ENCODE results near the gene GTPBP6.

Gene GTPBP6

GRCh38 chrX:338836-339400, 20.3 kb upstream of the GTPBP6 start:
- TF ChIP-seq CTCF (conservative IDR thresholded peaks at IDR 0.05; ENCODE audit: low read depth, low read length), result no peak
- DNase-seq (ENCODE audit: low read depth), result no peak

GRCh38 chrX:338281-338835, 19.8 kb upstream of the GTPBP6 start:
- H3K4me3 ChIP-seq (ENCODE audit: low read length), result no peak overlapping the region
- no peak for TF ChIP-seq CTCF (conservative IDR thresholded peaks at IDR 0.05; ENCODE audit: low read depth, low read length)
- no peak for DNase-seq (ENCODE audit: low read depth)

More at GRCh38 chrX:338836-339400, 20.3 kb upstream of the GTPBP6 start:
- H3K4me3 ChIP-seq (ENCODE audit: low read length), result no peak overlapping the region

- no peak for TF ChIP-seq CTCF (conservative IDR thresholded peaks at IDR 0.05; ENCODE audit: low read depth, low read length)
- DNase-seq (ENCODE audit: low read depth), result no peak
- no peak overlapping the region for H3K4me3 ChIP-seq (ENCODE audit: low read length)
Measured at GRCh38 chrX:337331-337831, 18.8 kb upstream of the GTPBP6 start.

GRCh38 chrX:336227-336626, 17.6 kb upstream of the GTPBP6 start:
- TF ChIP-seq CTCF (conservative IDR thresholded peaks at IDR 0.05; ENCODE audit: low read depth, low read length), result no peak
- DNase-seq (ENCODE audit: low read depth), result no peak
- H3K4me3 ChIP-seq (ENCODE audit: low read length), result no peak overlapping the region

- DNase-seq (ENCODE audit: low read depth), result no peak
- TF ChIP-seq CTCF (conservative IDR thresholded peaks at IDR 0.05; ENCODE audit: low read depth, low read length), result no peak
- no peak overlapping the region for H3K4me3 ChIP-seq (ENCODE audit: low read length)
Measured at GRCh38 chrX:335758-336155, 17.2 kb upstream of the GTPBP6 start.

- H3K4me3 ChIP-seq (ENCODE audit: low read length), result no peak overlapping the region
- DNase-seq (ENCODE audit: low read depth), result no peak
- TF ChIP-seq CTCF (conservative IDR thresholded peaks at IDR 0.05; ENCODE audit: low read depth, low read length), result no peak
Measured at GRCh38 chrX:334971-335757, 16.6 kb upstream of the GTPBP6 start.

Data from retinal pigment epithelial cell (primary cell).